GM18517 (cell line): ENCODE measurements around the gene RAB35.

Experiments
- ATAC-seq: cut with Tn5 transposase; IDR thresholded peaks from one replicate; pipeline ENCODE4 v1.9.1; 2021; ENCODE audit warnings: mild to moderate bottlenecking, moderate library complexity; ENCODE audit not compliant: unreplicated experiment

RAB35 gene

GRCh38 chr12:120090206-120090605, 26.3 kb downstream of the RAB35 start:
- ATAC-seq: no peak

- no peak for ATAC-seq
Observed at GRCh38 chr12:120089796-120090195, 26.8 kb downstream of the RAB35 start.

DNA sequence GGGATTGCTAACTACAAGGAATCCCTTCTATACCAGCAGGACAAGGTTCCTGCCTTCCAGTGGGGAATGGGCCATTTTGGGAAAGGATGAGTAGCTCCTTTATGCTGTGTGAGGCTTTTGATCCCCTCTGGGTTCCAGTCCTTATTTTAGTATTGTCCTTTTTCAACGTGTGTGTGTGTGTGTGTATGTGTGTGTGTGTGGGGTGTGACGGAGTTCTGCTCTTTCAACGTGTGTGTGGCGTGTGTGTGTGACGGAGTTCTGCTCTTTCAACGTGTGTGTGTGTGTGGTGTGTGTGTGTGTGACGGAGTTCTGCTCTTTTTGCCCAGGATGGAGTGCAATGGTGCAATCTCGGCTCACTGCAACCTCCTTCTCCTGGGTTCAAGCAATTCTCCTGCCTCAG, 27.4 kb downstream of the RAB35 start:
- no peak for ATAC-seq

- peak; percentile 98 for ATAC-seq
Observed at GRCh38 chr12:120086801-120087621, 29.5 kb downstream of the RAB35 start.

- no peak for ATAC-seq
Observed at GRCh38 chr12:120085920-120086645, 30.5 kb downstream of the RAB35 start.

GRCh38 chr12:120081641-120082040, 34.9 kb downstream of the RAB35 start:
- no peak for ATAC-seq

DNA sequence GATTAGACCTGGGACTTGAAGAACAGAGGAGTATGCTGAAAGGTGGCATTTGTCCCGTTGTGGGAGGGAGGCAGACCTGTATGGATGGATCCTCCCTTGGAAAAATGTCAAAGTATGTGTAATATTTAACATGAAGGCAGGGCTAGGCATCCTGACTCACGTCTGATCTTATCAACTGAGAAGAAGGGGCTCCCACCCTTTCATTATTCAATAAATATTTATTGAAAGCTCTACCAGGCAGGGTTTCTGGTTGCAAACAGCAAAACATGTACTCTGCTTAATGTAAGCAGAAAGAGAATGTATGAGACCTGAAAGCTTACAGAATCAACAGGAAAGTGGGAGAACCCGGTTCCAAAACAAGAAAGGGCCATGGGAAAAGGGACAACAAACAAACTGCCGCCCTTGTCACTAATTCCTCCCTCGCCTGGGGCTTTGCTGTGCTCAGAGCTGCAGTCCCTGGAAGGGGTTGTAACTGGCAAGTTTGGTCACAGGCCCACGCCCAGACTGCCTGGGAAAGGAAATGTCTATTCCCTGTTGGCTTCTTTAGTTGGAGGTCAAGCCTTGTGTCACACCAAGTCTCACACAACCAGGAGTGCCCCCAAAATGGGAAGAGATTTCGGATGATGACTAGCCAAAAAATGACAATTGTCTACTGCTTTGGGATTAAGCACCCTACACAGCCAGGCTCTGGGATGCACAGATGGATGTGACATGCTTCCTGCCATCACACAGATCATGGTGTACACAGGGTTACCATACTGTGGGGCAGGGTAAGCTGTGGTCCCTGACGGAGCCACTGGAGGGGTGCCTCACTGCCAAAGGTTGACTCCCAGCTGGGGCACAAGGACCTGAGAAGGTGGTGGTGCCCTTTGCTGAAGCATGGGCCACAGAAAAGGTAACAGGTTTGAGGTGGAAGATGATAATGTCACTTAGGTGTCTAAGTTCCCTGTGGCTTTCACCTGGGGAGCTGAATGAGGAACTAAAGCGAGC, 36.8 kb downstream of the RAB35 start:
- no peak for ATAC-seq

- ATAC-seq: no peak
Observed at GRCh38 chr12:120078868-120079267, 37.7 kb downstream of the RAB35 start.

GRCh38 chr12:120077260-120077659, 39.3 kb downstream of the RAB35 start:
- no peak for ATAC-seq

DNA sequence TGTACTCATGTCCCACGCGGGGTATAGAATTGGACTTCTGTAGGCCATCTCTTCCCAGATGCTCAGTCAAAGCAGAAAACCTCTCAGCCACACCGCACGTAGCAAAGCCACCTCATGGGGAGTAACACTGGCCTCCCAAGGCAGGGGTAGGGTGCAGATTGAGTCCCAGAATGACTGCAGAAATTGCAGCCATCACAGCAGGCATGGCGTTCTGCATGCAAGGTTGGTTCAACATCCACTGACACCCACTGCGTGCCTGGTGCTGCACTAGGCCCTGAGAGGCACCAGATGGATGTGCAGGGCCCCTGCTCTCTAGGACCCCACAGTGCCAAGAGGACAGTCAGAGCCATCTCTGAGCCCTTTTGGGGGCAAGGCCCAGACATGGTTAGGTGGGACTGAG, 39.9 kb downstream of the RAB35 start:
- ATAC-seq: no peak

DNA sequence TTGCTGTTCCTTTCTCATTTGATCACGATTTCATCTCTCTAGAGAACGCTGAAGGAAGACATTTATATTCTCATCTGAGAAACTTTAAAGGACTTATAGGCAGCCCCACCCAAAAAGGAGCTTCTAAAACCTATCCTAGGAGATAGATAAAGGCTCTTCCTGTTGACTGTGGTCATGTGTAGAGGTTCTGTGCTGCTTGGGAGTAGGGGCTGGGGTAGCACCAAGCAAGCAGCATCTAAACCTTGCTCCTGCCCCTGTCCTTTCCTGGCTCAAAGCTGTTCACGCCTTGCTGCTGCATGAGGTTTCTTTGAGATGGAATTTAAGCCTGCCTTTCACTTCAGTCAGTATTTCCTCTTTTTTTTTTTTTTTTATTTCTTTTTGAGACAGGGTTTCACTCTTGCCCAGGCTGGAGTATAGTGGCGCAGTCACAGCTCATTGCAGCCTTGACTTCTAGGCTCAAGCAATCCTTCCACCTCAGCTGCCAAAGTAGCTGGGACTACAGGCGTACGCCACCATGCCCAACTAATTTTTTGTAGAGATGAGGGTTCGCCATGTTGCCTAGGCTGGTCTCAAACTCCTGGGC, 41.4 kb downstream of the RAB35 start:
- no peak for ATAC-seq

- ATAC-seq: no peak
Observed at GRCh38 chr12:120072472-120073249, 43.9 kb downstream of the RAB35 start.

- ATAC-seq: no peak
Observed at GRCh38 chr12:120071493-120072020, 45.0 kb downstream of the RAB35 start.

DNA sequence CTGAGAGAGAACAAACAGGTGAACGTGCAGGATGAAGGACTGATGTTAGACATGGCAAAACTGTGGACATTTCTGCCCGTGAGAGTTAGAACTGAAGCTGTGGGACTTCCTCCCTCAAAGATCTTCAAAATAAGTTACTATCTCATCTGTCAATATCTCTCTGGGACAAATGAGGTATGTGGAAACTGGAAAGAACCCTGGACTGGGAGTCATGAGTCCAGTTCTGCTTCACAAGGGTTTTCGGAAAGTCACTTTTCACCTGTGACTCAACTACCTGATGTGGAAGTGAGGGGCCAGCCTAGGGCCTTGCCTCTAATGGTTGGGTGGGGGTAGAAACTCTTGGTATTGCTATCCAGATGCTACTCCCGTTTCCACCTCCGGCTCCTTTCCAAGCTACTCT, 47.3 kb downstream of the RAB35 start:
- ATAC-seq: no peak

DNA sequence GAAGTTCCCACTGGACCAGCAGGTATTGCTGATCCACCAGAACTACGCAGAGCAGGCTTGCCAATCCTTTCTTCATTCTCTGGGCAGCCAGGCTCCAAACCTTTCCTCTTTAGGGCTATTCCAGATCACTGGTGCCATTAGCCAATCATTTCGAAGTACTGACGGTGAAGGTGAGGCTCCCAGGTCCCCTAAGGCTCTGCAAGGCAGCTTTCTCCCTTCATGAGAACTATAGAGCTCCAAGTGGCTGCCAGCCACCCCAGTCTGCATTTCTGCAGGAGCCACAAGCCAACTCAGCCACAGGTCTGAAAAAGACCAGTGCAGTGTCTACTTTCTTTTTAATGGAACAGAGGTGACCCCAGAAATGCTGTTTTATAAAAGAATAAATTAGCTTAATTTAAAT, 48.7 kb downstream of the RAB35 start:
- no peak for ATAC-seq

GRCh38 chr12:120067084-120067869, 49.3 kb downstream of the RAB35 start:
- ATAC-seq: no peak

DNA sequence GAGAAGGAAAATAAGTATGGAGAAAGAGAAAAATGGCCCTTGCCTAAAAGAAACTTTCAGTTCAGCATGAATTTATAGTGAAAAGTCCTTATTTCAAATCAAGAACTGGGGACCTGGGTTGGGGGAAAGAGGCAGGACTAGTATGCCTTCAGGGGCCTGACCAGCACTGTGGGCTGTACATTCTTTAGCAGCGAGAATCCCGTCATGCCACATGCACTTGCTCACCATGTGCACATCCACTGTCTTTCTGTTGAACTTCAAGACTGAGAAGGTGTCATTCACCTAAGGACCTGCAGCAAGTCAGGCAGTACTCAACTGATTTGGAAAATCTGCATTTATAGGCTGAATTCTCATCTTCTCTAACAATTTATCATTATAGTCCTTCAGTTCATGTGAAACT, 50.2 kb downstream of the RAB35 start:
- no peak for ATAC-seq

DNA sequence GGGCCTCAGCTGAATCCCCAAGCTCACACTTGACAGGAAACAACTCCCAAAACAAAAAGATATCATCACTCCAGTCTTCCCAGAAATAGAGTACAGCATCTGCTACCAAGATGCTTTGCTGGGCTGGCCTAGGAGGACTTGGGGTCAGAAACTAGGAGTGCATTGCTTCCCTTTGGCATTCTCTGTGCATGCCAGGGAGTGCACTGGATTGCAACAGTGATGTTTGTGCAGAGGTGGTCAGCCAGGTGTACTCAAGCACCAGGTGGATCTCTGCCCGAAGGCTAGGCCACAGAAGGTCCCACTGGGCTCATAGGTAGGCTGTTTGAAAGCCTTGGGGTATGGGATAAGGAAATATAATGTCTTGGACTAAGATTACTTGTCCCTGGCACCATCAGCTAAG, 51.1 kb downstream of the RAB35 start:
- ATAC-seq: no peak
